K562 (cell line): ENCODE measurements around the gene MRPL48. TPM values are rescaled to one million over a fixed set of nuclear protein-coding genes. Genes with fewer than 3 reads are reported as not detected.

Experiments
- ATAC-seq: fragments of 200-7000 bp; cut with Tn5 transposase; 3 replicates; pipeline ENCODE4 v1.9.1; 2020; ENCODE audit warnings: moderate library complexity
- BruUV-seq: library from RNA; stranded (reverse); fragments of 400-500 nt; replicated peaks from 2 replicates; lab custom pipeline; 2021; lab: Mats Ljungman, UMichigan
- CTCF ChIA-PET: fragments of 300-600 bp; formaldehyde crosslinking; extraction: SDS; loops from one replicate; lab custom pipeline; 2021; ENCODE audit warnings: low intra/inter-chr PET ratio; lab: Yijun Ruan, JAX
- POLR2A ChIA-PET: fragments of 300-600, 350-650 bp; sonication (Branson Sonifier 250); formaldehyde crosslinking; extraction: SDS; loops from one replicate; lab custom pipeline; 2021; ENCODE audit warnings: antibody characterized with exemption, inconsistent platforms; lab: Yijun Ruan, JAX
- DNase-seq, 4 experiments: peaks; one replicate each; pipeline versions ENCODE4 v3.0.0 to v3.0.0-alpha.2; 2011 to 2018; ENCODE audit warnings: low spot score in 3 of 4, mixed read lengths in 3 of 4; ENCODE audit errors: extremely low read depth in 1 of 4
- FAIRE-seq: peaks from 2 replicates; lab custom pipeline; 2011; peaks lifted over from hg19 to GRCh38; lab: Jason Lieb, UNC
- H2AFZ ChIP-seq: 2 replicates; pipeline ENCODE4 v1.6.0; 2011; ENCODE audit warnings: low read depth, low read length, control low read depth, inconsistent platforms
- H3K27ac ChIP-seq: fragments of 200-600 bp; 3 replicates; pipeline ENCODE4 v1.8.0; 2011; ENCODE audit warnings: low read depth, mild to moderate bottlenecking, control low read depth, inconsistent platforms, low read length, moderate library complexity, mixed read lengths; ENCODE audit errors: extremely low read depth
- H3K27me3 ChIP-seq, 2 experiments: fragments of 300-600 bp in 1 of 2; 2 replicates in 1 of 2; 3 replicates in 1 of 2; pipeline versions ENCODE4 v1.6.0 to v1.8.0; 2011; ENCODE audit warnings: inconsistent platforms in 2 of 2, low read length in 2 of 2, mild to moderate bottlenecking in 1 of 2, mixed read lengths in 1 of 2, moderate library complexity in 1 of 2; ENCODE audit not compliant: control insufficient read depth in 2 of 2, insufficient read depth in 2 of 2
- H3K36me3 ChIP-seq: fragments of 300-600 bp; 3 replicates; pipeline ENCODE4 v1.8.0; 2011; ENCODE audit warnings: mild to moderate bottlenecking, low read length, inconsistent platforms; ENCODE audit not compliant: control insufficient read depth, insufficient read depth
- H3K4me1 ChIP-seq, 2 experiments: fragments of 200-600 bp in 1 of 2; replicated peaks in 1 of 2; 2 replicates in 1 of 2; 3 replicates in 1 of 2; pipeline versions ENCODE4 v1.5.1 to v1.8.0; 2011; ENCODE audit warnings: inconsistent platforms in 2 of 2, low read length in 2 of 2, mild to moderate bottlenecking in 1 of 2, mixed read lengths in 1 of 2, moderate library complexity in 1 of 2; ENCODE audit not compliant: control insufficient read depth in 2 of 2, insufficient read depth in 2 of 2
- H3K4me2 ChIP-seq: 2 replicates; pipeline ENCODE4 v1.6.1; 2011; ENCODE audit warnings: low read length, control low read depth, inconsistent platforms, mixed read lengths; ENCODE audit not compliant: insufficient read depth
- H3K4me3 ChIP-seq: fragments of 200-600 bp; sonication (generic), shearing (Covaris generic); 2 replicates; pipeline ENCODE4 v1.5.1; 2016; ENCODE audit warnings: control low read depth, inconsistent platforms
- H3K79me2 ChIP-seq: fragments of 200-600 bp; 3 replicates; pipeline ENCODE4 v1.8.0; 2011; ENCODE audit warnings: low read length, inconsistent platforms; ENCODE audit not compliant: control insufficient read depth, insufficient read depth
- H3K9ac ChIP-seq, 2 experiments: 2 replicates each; pipeline versions ENCODE4 v1.6.0 to v1.6.1; 2011; ENCODE audit warnings: low read depth in 2 of 2, low read length in 2 of 2, control low read depth in 1 of 2, inconsistent platforms in 1 of 2, mild to moderate bottlenecking in 1 of 2, mixed read lengths in 1 of 2; ENCODE audit not compliant: insufficient read depth in 1 of 2
- H3K9me1 ChIP-seq: one replicate; pipeline ENCODE4 v1.6.0; 2011; ENCODE audit warnings: inconsistent platforms, mild to moderate bottlenecking, low read length, moderate library complexity; ENCODE audit not compliant: control insufficient read depth, insufficient read depth
- H3K9me3 ChIP-seq: replicated peaks from 2 replicates; pipeline ENCODE4 v1.5.1; 2011; ENCODE audit warnings: low read depth, low read length, inconsistent platforms; ENCODE audit not compliant: control insufficient read depth, insufficient read depth
- H4K20me1 ChIP-seq: replicated peaks from 2 replicates; pipeline ENCODE4 v1.6.1; 2011; ENCODE audit warnings: low read length, inconsistent platforms, mixed read lengths; ENCODE audit not compliant: control insufficient read depth, insufficient read depth
- CBX1 ChIP-seq: sonication (generic); IDR thresholded peaks from 2 replicates; pipeline ENCODE4 v1.6.1; 2016; ENCODE audit warnings: antibody characterized with exemption, low read depth, mild to moderate bottlenecking
- FOXP1 ChIP-seq: sonication (generic); formaldehyde crosslinking; IDR thresholded peaks from 2 replicates; pipeline ENCODE4 v1.8.0; 2022; ENCODE audit warnings: mild to moderate bottlenecking, missing genetic modification reagents
- HNRNPLL ChIP-seq: fragments of 200-400 bp; formaldehyde crosslinking; IDR thresholded peaks from 2 replicates; pipeline ENCODE4 v1.6.1; 2017; ENCODE audit warnings: low read length, low read depth, mild to moderate bottlenecking; ENCODE audit not compliant: poor library complexity, severe bottlenecking
- JUN ChIP-seq, 2 experiments: sonication (generic) in 1 of 2; formaldehyde crosslinking in 1 of 2; IDR thresholded peaks; 2 replicates each; pipeline versions ENCODE4 v1.6.1 to v1.8.0; 2012 to 2022; ENCODE audit warnings: borderline replicate concordance in 2 of 2, mild to moderate bottlenecking in 2 of 2, improper control_type of control experiment in 1 of 2, low read depth in 1 of 2, low read length in 1 of 2, missing genetic modification reagents in 1 of 2
- MTA3 ChIP-seq: fragments of 450-650 bp; formaldehyde crosslinking; IDR thresholded peaks from 2 replicates; pipeline ENCODE4 v1.6.1; 2017; ENCODE audit warnings: mild to moderate bottlenecking, borderline replicate concordance
- PHF8 ChIP-seq: fragments of 200-600 bp; sonication (generic); IDR thresholded peaks from 2 replicates; pipeline ENCODE4 v1.6.1; 2012; ENCODE audit warnings: mixed run types, mild to moderate bottlenecking, inconsistent platforms, low read length, moderate library complexity, borderline replicate concordance
- SMAD4 ChIP-seq: fragments of 250-450 bp; sonication (Bioruptor Pico); conservative IDR thresholded peaks from 2 replicates; pipeline ENCODE4 v1.8.0; 2021; ENCODE audit warnings: inconsistent platforms, mild to moderate bottlenecking, moderate library complexity
- SOX6 ChIP-seq: fragments of 450-650 bp; IDR thresholded peaks from 2 replicates; pipeline ENCODE4 v1.6.1; 2014; ENCODE audit warnings: mild to moderate bottlenecking
- SREBF2 ChIP-seq: sonication (generic); formaldehyde crosslinking; IDR thresholded peaks from 2 replicates; pipeline ENCODE4 v1.4.0; 2020; ENCODE audit warnings: mild to moderate bottlenecking, missing genetic modification reagents
- SRSF1 ChIP-seq: fragments of 200-400 bp; formaldehyde crosslinking; IDR thresholded peaks from 2 replicates; pipeline ENCODE4 v1.6.1; 2017; ENCODE audit warnings: mild to moderate bottlenecking, low read depth, low read length, moderate library complexity
- XRCC4 ChIP-seq: IDR thresholded peaks from one replicate; pipeline ENCODE4 v1.6.1; 2011; ENCODE audit not compliant: insufficient read depth, insufficient read length; ENCODE audit errors: extremely low read depth
- ZNF184 ChIP-seq: sonication (generic); formaldehyde crosslinking; IDR thresholded peaks from 2 replicates; pipeline ENCODE4 v1.5.0; 2020; ENCODE audit warnings: missing genetic modification reagents
- ZNF239 ChIP-seq: fragments of 250-450 bp; sonication (Bioruptor Pico); IDR thresholded peaks from 2 replicates; pipeline ENCODE4 v1.4.0; 2020; ENCODE audit warnings: mild to moderate bottlenecking
- ZNF561 ChIP-seq: fragments of 450-650 bp; formaldehyde crosslinking; conservative IDR thresholded peaks from 2 replicates; pipeline ENCODE4 v1.4.0; 2020; ENCODE audit warnings: mild to moderate bottlenecking, moderate library complexity
- ZNF592 ChIP-seq: fragments of 450-650 bp; IDR thresholded peaks from 2 replicates; pipeline ENCODE4 v1.6.1; 2017; ENCODE audit warnings: antibody characterized with exemption, mild to moderate bottlenecking
- ZNF75A ChIP-seq: fragments of 450-650 bp; formaldehyde crosslinking; IDR thresholded peaks from 2 replicates; pipeline ENCODE4 v1.4.0; 2020; ENCODE audit warnings: mild to moderate bottlenecking
- WGBS: fragments of 100-300 bp; shearing (Covaris generic); methylation state at CpG from one replicate; pipeline ENCODE4 v1.1.6; 2016; ENCODE audit warnings: low coverage, mixed read lengths; ENCODE audit not compliant: insufficient coverage; ENCODE audit errors: missing lambda C conversion rate; 5-methylcytosine and 5-hydroxymethylcytosine counted together
- in situ Hi-C: fragments of 300-500 bp; cut with MboI; formaldehyde crosslinking; loops from 4 replicates; pipeline ENCODE4 v1.15.0; 2018; ENCODE audit warnings: inconsistent platforms, mixed read lengths
- intact Hi-C: fragments of 100-400 bp; cut with micrococcal nuclease; formaldehyde crosslinking; loops from 2 replicates; pipeline ENCODE4 v1.14.2; 2022
- polyA plus RNA-seq, 8 experiments: library from polyadenylated mRNA; depleted of rRNA in 4 of 8; stranded (reverse) in 5 of 8; unstranded in 3 of 8; fragments of >200 nt; fragmentation: Nextera tagmentation in 2 of 8; fragmentation: Illumina TruSeq in 1 of 8; extraction: Ambion mirVana in 2 of 8; extraction: Trizol in 1 of 8; gene quantifications; 2 replicates each; pipeline versions ENCODE4 v1.2.1 to v1.2.3, GENCODE V29; 2011 to 2014; ENCODE audit warnings: inconsistent platforms in 1 of 8, missing spikeins in 1 of 8
- total RNA-seq, 7 experiments: library from RNA; depleted of rRNA in 6 of 7; stranded (reverse); fragments of >200 nt in 6 of 7; fragmentation: Illumina TruSeq in 2 of 7; extraction: Trizol in 2 of 7; gene quantifications; 2 replicates each; pipeline versions ENCODE4 v1.2.1 to v1.2.3, GENCODE V29; 2011 to 2021; ENCODE audit warnings: low replicate concordance in 1 of 7

Gene MRPL48
- total and polyA plus RNA-seq, 9 of the 15 experiments (the other 6 are each of a cell fraction or from before 2014, with no cell fraction given), result 66.0 to 237 (median 104) TPM

- H3K36me3 ChIP-seq, result peaks cover 35% of the 10 kb centered on the region
- DNase-seq (no peak), ATAC-seq (no peak), FAIRE-seq (no peak)
- no peaks in the 10 kb centered on the region for H3K27me3 ChIP-seq
- no peak overlapping the region for H3K27ac ChIP-seq
- POLR2A ChIA-PET, result no interaction called here
- H3K4me1 ChIP-seq, result peaks cover 0 to 3% of the 10 kb centered on the region in 2 experiments; a peak in 2 of 5 replicates
- WGBS, result 61% methylated on average over 2 of the region's 2 CpGs
- TF ChIP-seq SMAD4 (CRISPR knock-in tag) (no peak), FOXP1 (CRISPR knock-in tag) (no peak), ZNF75A (CRISPR knock-in tag) (no peak), ZNF239 (no peak), SRSF1 (no peak), XRCC4 (no peak), HNRNPLL (no peak), SOX6 (no peak), SREBF2 (no peak), PHF8 (no peak), ZNF592 (no peak), JUN (IDR thresholded peaks at IDR 0.05; ENCODE audit: borderline replicate concordance, low read depth, low read length) (no peak), JUN (CRISPR knock-in tag; IDR thresholded peaks at IDR 0.05; ENCODE audit: borderline replicate concordance) (no peak), ZNF184 (CRISPR knock-in tag) (no peak), MTA3 (no peak), CBX1 (no peak), ZNF561 (CRISPR knock-in tag) (no peak)
- H3K9ac ChIP-seq, result no peak overlapping the region
- no peak overlapping the region for H3K4me3 ChIP-seq
- H2AFZ ChIP-seq, result no peak overlapping the region
- H3K9me3 ChIP-seq, result no peaks in the 10 kb centered on the region
- CTCF ChIA-PET, result no interaction called here
- no peaks in the 10 kb centered on the region for H3K9me1 ChIP-seq
- in situ Hi-C loops (no loop called here), intact Hi-C loops (no loop called here)
- no peaks in the 10 kb centered on the region for H3K79me2 ChIP-seq
- BruUV-seq, result no TSS peak
- H4K20me1 ChIP-seq, result no peaks in the 10 kb centered on the region
- H3K4me2 ChIP-seq, result no peak overlapping the region
Observed at GRCh38 chr11:73859671-73860070, 72.0 kb downstream of the MRPL48 start.
